CD1c-positive myeloid dendritic cell (primary cell): ENCODE measurements around the gene CT45A9.
"Not testable (repeated sequence)": the region's sequence is repeated elsewhere in the genome, so short reads cannot be mapped to it uniquely, and the experiment has no call there.

Source experiments
- DNase-seq: peaks from one replicate; pipeline ENCODE4 v3.0.0-alpha.2; 2016; ENCODE audit errors: extremely low spot score

The CT45A9 gene

DNA sequence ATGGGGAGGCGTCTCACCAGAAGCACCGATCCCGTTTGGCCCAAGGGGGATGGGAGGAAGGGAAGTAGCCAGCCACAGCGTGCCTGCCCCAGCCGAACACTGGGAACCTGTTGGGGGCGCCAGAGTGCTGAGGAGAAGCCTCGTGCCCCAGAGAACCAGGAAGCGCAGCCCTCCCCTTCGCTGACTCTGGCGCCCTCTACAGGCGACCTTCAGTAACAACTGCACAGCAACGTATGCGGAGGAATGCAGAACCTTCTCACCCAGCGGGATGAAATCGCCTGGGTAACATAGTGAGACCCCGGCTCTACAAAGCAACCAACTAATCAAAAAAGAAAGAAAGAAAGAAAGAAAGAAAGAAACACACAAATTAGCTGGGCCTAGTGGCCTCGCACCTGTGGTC, at the start of gene CT45A9:
Gene CT45A9 (minus strand): TSS at position 101 of the 400 bp plus-strand sequence. CDS start 3,751 bp downstream, outside the sequence.
- not testable (repeated sequence) for DNase-seq

DNA sequence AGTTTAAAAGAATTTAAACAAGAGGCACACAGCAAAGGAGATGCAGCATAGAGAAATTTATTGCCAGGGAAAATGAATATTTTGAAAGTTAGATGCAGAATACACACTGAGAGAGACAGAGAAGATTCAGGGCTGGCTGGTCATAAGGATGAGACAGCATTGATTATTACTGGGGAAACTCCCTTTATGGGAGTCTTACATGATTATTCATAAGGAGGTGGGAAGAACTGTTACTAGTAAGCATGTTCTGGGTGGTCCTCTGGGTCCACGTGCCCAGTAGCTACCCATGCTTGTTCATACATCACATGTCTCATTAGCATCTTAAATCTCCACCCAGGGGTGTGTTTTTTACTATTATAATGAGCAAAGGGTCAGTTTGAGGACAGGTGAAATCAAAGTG, 48.9 kb upstream of the CT45A9 start:
- not testable (repeated sequence) for DNase-seq

- DNase-seq: no peak
Observed at GRCh38 chrX:135914404-135914803, 42.8 kb upstream of the CT45A9 start.

- no peak for DNase-seq
Observed at GRCh38 chrX:135910251-135910650, 38.6 kb upstream of the CT45A9 start.

- no peak for DNase-seq
Observed at GRCh38 chrX:135893294-135893817, 21.7 kb upstream of the CT45A9 start, which contains the start of the genes CT45A10 and SAGE1. Gene CT45A10 (minus strand): TSS chrX:135893444. CDS start chrX:135885344, 8,100 bp downstream. Gene SAGE1 (plus strand): TSS chrX:135893716. CDS start chrX:135896243, 2,527 bp downstream.

DNA sequence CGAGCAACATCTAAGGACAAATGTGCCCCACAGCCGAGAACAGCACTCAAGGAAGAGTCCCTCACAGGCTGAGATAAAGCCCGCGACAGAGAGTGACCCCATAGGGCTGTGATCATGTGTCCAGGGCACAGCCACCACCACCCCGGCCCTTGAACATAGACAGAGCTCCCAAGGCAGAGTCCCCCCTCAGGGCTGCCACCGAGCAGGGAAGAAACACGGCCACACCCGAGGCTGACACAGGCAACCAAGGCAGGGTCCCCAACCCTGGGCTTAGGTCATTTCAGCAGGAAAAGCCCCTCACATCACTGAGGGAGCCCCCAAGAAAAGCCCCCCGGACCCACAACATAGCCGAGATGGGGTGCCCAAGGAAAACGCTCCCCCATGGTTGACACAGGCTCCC, 21.2 kb upstream of the CT45A9 start:
- DNase-seq: no peak

GRCh38 chrX:135890087-135890585, 18.5 kb upstream of the CT45A9 start:
- DNase-seq: no peak

DNA sequence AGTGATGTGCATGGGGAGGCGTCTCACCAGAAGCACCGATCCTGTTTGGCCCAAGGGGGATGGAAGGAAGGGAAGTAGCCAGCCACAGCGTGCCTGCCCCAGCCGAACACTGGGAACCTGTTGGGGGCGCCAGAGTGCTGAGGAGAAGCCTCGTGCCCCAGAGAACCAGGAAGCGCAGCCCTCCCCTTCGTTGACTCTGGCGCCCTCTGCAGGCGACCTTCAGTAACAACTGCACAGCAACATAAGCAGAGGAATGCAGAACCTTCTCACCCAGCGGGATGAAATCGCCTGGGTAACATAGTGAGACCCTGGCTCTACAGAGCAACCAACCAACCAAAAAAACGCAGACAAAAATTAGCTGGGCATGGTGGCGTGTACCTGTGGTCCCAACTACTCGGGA, 17.4 kb upstream of the CT45A9 start:
- not testable (repeated sequence) for DNase-seq

DNA sequence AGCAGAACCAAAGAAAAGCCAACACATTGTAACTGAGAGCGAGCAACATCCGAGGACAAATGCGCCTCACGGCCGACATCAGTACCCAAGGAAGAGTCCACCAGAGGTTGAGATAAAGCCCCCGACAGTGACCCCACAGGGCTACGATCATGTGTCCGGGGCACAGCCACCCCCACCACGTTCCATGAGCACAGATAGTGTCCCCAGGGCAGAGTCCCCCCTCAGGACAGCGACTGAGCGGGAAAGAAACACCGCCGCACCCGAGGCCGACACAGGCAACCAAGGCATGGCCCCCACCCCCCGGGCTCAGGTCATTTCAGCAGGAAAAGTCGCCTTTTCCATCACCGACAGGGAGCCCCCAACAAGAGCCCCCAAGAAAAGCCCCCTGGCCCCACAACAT, 16.6 kb upstream of the CT45A9 start:
- DNase-seq: not testable (repeated sequence)

GRCh38 chrX:135882741-135883140, 11.1 kb upstream of the CT45A9 start:
- DNase-seq: not testable (repeated sequence)

DNA sequence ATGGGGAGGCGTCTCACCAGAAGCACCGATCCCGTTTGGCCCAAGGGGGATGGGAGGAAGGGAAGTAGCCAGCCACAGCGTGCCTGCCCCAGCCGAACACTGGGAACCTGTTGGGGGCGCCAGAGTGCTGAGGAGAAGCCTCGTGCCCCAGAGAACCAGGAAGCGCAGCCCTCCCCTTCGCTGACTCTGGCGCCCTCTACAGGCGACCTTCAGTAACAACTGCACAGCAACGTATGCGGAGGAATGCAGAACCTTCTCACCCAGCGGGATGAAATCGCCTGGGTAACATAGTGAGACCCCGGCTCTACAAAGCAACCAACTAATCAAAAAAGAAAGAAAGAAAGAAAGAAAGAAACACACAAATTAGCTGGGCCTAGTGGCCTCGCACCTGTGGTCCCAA, 17.2 kb downstream of the CT45A9 start, which contains the start of gene CT45A8:
Gene CT45A8 (minus strand): TSS at position 101 of the 400 bp plus-strand sequence. CDS start 3,755 bp downstream, outside the sequence.
- DNase-seq: not testable (repeated sequence)

DNA sequence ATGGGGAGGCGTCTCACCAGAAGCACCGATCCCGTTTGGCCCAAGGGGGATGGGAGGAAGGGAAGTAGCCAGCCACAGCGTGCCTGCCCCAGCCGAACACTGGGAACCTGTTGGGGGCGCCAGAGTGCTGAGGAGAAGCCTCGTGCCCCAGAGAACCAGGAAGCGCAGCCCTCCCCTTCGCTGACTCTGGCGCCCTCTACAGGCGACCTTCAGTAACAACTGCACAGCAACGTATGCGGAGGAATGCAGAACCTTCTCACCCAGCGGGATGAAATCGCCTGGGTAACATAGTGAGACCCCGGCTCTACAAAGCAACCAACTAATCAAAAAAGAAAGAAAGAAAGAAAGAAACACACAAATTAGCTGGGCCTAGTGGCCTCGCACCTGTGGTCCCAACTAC, 34.4 kb downstream of the CT45A9 start, which contains the start of gene CT45A7:
Gene CT45A7 (minus strand): TSS at position 101 of the 400 bp plus-strand sequence. CDS start 3,747 bp downstream, outside the sequence.
- DNase-seq: not testable (repeated sequence)

GRCh38 chrX:135819912-135820311, 51.7 kb downstream of the CT45A9 start, which contains the start of gene CT45A2:
Gene CT45A2 (minus strand): TSS chrX:135820012. CDS start chrX:135816265, 3,747 bp downstream.
- not testable (repeated sequence) for DNase-seq
